Measurements from ENCODE around the gene ITPR3. TPM values are rescaled to one million over a fixed set of nuclear protein-coding genes. Genes with fewer than 3 reads are reported as not detected.
A peak's percentile ranks its signal among the peaks of the same experiment; 100 is the strongest.

ITPR3 gene
- total and polyA plus RNA-seq, 2 experiments from 2014 or later = 4.9 to 10.4 TPM

DNA sequence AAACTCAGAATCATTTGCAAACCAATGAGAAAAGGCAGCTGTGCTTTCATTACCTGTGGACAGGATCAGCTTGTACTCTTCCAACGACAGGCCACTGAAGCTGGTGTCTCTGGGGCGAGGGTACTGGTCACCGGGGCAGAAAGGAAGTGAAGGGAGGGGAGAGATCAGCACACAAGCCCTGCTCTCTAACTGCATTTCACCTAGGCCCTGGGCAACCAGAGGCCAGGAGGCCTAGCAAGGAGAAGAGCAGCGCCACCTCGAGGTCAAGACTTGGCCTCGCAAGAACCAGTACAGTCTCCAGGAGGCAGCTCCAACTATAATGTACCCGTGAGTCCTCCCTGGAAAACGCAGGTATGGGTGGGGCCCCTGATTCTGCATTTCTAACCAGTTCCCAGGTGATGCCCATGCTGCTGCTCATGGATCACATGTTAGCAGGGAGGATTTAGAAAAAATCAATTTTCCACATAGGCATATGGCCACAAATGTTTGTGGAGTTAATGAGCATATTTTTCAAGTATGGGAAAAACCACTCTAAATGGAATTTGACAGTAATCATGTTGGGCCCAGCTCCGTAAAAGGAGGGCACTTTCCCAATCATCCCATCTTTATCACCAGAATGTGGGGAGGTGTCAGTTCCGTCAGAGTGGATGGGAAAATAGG, 79.4 kb downstream of the ITPR3 start:
- Histone ChIP-seq H3K9me3 (ENCODE audit: low read depth) (no peaks in the 10 kb centered on the region), H3K27me3 (replicated peaks; ENCODE audit: insufficient read depth) (no peaks in the 10 kb centered on the region), H3K4me2 (ENCODE audit: unreplicated experiment) (no peak overlapping the region), H3K9me2 (ENCODE audit: insufficient read depth) (no peaks in the 10 kb centered on the region), H3F3A (ENCODE audit: insufficient read depth) (peaks cover 25% of the 10 kb centered on the region), H3K9ac (peak overlapping the region; percentile 26; the same call in 1 of the 2 replicates), H3K4me3 (no peak overlapping the region), H4K20me1 (ENCODE audit: insufficient read depth) (no peaks in the 10 kb centered on the region), H3K27ac (no peak overlapping the region), H3K36me3 (ENCODE audit: low read depth) (peaks cover 12% of the 10 kb centered on the region; the same call in 1 of the 2 replicates), H3K79me2 (ENCODE audit: insufficient read depth) (no peaks in the 10 kb centered on the region), H2AFZ (no peak overlapping the region), H3K4me1 (ENCODE audit: insufficient read depth) (peaks cover 24% of the 10 kb centered on the region)
- TF ChIP-seq EZH2 (IDR thresholded peaks at IDR 0.05; ENCODE audit: insufficient read depth, poor library complexity, severe bottlenecking) (no peak), EZH2phosphoT487 (IDR thresholded peaks at IDR 0.05; ENCODE audit: insufficient read depth, low read depth) (no peak)
- in situ Hi-C loops (cut with MboI) = loop anchor here (10.0 kb wide), 1 partner anchor 116 kb away; the partner anchor contains the start of gene BAK1
- 35 to 46% methylated on average over 10 of the region's 10 CpGs for WGBS, 2 experiments (ENCODE audit: low coverage in 1 of 2, low lambda C conversion rate in 2 of 2, missing lambda C conversion rate in 2 of 2)
- DNase-seq = peak; percentile 87

DNA sequence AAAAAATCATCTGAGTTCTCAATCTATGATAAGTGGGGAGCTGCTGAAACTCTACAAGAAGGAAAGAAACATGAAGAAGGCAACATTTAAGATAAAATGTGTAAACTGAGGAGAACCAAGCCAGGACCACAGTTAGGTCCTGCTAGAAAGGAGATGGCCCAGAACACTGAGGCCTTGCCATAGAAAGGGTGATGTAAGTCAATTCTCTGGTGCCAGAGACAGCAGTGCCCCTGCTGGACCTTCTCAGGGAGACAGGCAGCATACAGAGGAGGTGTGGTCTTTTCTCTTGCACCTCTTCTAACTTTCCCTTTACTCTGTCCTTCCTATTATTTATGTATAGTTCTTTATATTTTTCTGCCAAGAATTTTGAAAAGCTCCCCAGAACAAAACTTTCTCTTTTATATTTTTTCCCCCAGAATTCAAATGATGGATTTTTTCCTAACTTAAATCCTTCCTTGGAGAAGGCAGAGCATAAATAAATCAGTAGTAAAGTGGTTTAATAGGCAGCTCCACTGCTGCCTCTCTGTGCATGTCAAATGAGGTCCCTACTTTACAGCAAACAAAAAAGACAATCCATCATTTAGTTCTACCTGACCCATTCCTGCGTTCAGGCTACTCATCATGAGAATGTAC, 81.3 kb downstream of the ITPR3 start:
- peaks cover 6% of the 10 kb centered on the region; the same call in 1 of the 2 replicates for H3K36me3 ChIP-seq (ENCODE audit: low read depth)
- H3K9me3 ChIP-seq (ENCODE audit: low read depth) = no peaks in the 10 kb centered on the region
- no peaks in the 10 kb centered on the region for H4K20me1 ChIP-seq (ENCODE audit: insufficient read depth)
- H3K27ac ChIP-seq = peak overlapping the region; percentile 51
- no peak overlapping the region for H2AFZ ChIP-seq
- 100% methylated on average over 1 of the region's 1 CpG for WGBS, 2 experiments (ENCODE audit: low coverage in 1 of 2, low lambda C conversion rate in 2 of 2, missing lambda C conversion rate in 2 of 2)
- no peaks in the 10 kb centered on the region for H3K27me3 ChIP-seq (replicated peaks; ENCODE audit: insufficient read depth)
- H3K4me1 ChIP-seq (ENCODE audit: insufficient read depth) = peaks cover 7% of the 10 kb centered on the region; the same call in 1 of the 2 replicates
- no peaks in the 10 kb centered on the region for H3K79me2 ChIP-seq (ENCODE audit: insufficient read depth)
- DNase-seq = peak; percentile 84
- H3K4me3 ChIP-seq = no peak overlapping the region
- H3K9me2 ChIP-seq (ENCODE audit: insufficient read depth) = no peaks in the 10 kb centered on the region
- H3K9ac ChIP-seq = peak overlapping the region; percentile 7; the same call in 1 of the 2 replicates
- H3F3A ChIP-seq (ENCODE audit: insufficient read depth) = peaks cover 5% of the 10 kb centered on the region
- in situ Hi-C loops (cut with MboI) = loop anchor here (10.0 kb wide), 1 partner anchor 118 kb away; the partner anchor contains the start of gene BAK1
- H3K4me2 ChIP-seq (ENCODE audit: unreplicated experiment) = no peak overlapping the region
- no peak for TF ChIP-seq EZH2phosphoT487 (IDR thresholded peaks at IDR 0.05; ENCODE audit: insufficient read depth, low read depth)
- no peak for TF ChIP-seq EZH2 (IDR thresholded peaks at IDR 0.05; ENCODE audit: insufficient read depth, poor library complexity, severe bottlenecking)

DNA sequence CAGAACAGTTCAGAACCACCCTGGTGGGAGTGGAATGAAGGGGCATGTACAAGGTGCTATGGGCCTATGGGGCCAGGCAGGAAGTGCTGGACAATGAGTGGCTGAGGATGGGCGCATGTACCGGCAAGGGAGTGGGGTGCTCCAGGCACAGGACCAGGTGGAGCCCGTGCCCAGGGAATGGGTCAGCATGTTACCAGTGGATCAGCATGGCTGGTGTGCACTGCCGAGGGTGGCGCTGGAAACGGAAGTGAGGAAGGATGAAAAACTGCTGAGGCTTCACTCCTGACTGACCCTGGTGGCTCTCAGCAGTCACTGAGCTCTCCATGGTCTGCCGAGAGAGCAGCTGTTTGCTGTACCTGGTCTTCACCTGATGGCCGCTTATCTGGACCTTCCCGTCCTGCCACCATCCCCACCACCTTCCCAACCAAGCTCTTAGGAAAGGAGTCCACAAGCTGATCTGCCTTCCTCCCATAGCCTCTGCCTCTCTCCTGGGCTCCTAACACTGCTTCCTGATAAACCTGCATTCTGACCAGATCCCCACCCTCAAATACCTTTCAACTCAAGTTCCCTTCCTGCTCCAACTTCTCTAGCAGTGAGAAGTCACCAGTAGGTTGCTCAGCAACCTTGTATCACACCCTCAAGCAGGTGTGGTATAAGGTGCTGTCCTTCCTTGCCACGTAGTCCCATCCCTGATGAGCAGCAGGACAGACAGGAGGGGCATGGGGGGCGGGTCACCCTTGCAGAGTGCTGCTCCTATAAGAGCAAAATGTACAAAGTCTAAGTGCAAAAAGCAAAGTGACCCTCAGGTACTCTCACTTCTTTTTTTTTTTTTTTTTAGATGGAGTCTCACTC, 83.3 kb downstream of the ITPR3 start:
- peaks cover 7% of the 10 kb centered on the region; the same call in 1 of the 2 replicates for H3K4me1 ChIP-seq (ENCODE audit: insufficient read depth)
- peaks cover 5% of the 10 kb centered on the region for H3F3A ChIP-seq (ENCODE audit: insufficient read depth)
- DNase-seq = no peak
- 83 to 85% methylated on average over 11 of the region's 11 CpGs for WGBS, 2 experiments (ENCODE audit: low coverage in 1 of 2, low lambda C conversion rate in 2 of 2, missing lambda C conversion rate in 2 of 2)
- peaks cover 6% of the 10 kb centered on the region; the same call in 1 of the 2 replicates for H3K79me2 ChIP-seq (ENCODE audit: insufficient read depth)
- no peak overlapping the region for H3K4me3 ChIP-seq
- no peaks in the 10 kb centered on the region for H3K27me3 ChIP-seq (replicated peaks; ENCODE audit: insufficient read depth)
- H2AFZ ChIP-seq = no peak overlapping the region
- no peak overlapping the region for H3K27ac ChIP-seq
- no peaks in the 10 kb centered on the region for H3K9me3 ChIP-seq (ENCODE audit: low read depth)
- peaks cover 6% of the 10 kb centered on the region; the same call in 1 of the 2 replicates for H3K36me3 ChIP-seq (ENCODE audit: low read depth)
- no peaks in the 10 kb centered on the region for H4K20me1 ChIP-seq (ENCODE audit: insufficient read depth)
- H3K9ac ChIP-seq = no peak overlapping the region
- no peak for TF ChIP-seq EZH2 (IDR thresholded peaks at IDR 0.05; ENCODE audit: insufficient read depth, poor library complexity, severe bottlenecking)
- TF ChIP-seq EZH2phosphoT487 (IDR thresholded peaks at IDR 0.05; ENCODE audit: insufficient read depth, low read depth) = no peak
- H3K4me2 ChIP-seq (ENCODE audit: unreplicated experiment) = no peak overlapping the region
- no peaks in the 10 kb centered on the region for H3K9me2 ChIP-seq (ENCODE audit: insufficient read depth)
- in situ Hi-C loops (cut with MboI) = loop anchor here (10.0 kb wide), 1 partner anchor 120 kb away; the partner anchor contains the start of gene BAK1

All from GM23248 (cell line).